ENCODE measurements around the gene AKAP14. TPM values are rescaled to one million over a fixed set of nuclear protein-coding genes. Genes with fewer than 3 reads are reported as not detected.

Gene AKAP14
- total RNA-seq, 2 experiments from 2014 or later, result not detected

DNA sequence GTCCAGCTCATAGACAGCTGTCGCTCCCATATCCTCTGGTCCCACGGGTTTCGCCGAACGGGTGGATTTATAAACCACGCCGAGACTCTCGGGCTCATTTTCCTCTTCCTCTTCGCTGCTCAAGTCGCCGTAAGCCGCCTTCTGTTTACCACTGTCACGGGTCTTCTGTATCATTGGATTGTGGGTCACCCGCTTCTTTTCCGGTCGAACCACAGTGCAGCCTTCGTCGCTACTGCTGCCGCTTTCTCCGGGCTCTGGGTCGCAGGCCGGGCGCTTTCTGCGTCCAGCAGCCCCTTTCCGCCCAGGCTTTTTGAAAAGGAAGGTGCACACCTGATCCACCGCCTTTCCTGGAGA is 24.5 kb upstream of the AKAP14 start:
- POLR2A ChIA-PET, result interaction anchor here (0.9 to 3.6 kb wide), 9 partner anchors 11 to 115 kb away, joined by 3 to 24 read pairs (median 7); partner anchors contain the start of genes RPL39, SOWAHD and UPF3B
- Mint-ChIP-seq H3K27me3 (no peaks in the 10 kb centered on the region), H3K27ac (peak overlapping the region; percentile 98), H3K9me3 (no peaks in the 10 kb centered on the region), H3K36me3 (ENCODE audit: low read depth) (peaks cover 25% of the 10 kb centered on the region), H3K4me1 (ENCODE audit: low read depth) (peaks cover 11% of the 10 kb centered on the region), H3K4me3 (peak overlapping the region; percentile 95)
- DNase-seq (no peak), ATAC-seq (peak; percentile 53)
- intact Hi-C loops (cut with micrococcal nuclease), result loop anchor here (2.0 kb wide), 1 partner anchor 80 kb away; the partner anchor contains the start of gene RPL39
- CTCF ChIA-PET, result interaction anchor here (0.8 to 2.0 kb wide), 4 partner anchors 80 to 114 kb away, joined by 3 to 7 read pairs (median 4); partner anchors contain the start of gene RPL39
- TF ChIP-seq, protein P1, sequence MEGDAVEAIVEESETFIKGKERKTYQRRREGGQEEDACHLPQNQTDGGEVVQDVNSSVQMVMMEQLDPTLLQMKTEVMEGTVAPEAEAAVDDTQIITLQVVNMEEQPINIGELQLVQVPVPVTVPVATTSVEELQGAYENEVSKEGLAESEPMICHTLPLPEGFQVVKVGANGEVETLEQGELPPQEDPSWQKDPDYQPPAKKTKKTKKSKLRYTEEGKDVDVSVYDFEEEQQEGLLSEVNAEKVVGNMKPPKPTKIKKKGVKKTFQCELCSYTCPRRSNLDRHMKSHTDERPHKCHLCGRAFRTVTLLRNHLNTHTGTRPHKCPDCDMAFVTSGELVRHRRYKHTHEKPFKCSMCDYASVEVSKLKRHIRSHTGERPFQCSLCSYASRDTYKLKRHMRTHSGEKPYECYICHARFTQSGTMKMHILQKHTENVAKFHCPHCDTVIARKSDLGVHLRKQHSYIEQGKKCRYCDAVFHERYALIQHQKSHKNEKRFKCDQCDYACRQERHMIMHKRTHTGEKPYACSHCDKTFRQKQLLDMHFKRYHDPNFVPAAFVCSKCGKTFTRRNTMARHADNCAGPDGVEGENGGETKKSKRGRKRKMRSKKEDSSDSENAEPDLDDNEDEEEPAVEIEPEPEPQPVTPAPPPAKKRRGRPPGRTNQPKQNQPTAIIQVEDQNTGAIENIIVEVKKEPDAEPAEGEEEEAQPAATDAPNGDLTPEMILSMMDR (IDR thresholded peaks at IDR 0.05), result no peak

DNA sequence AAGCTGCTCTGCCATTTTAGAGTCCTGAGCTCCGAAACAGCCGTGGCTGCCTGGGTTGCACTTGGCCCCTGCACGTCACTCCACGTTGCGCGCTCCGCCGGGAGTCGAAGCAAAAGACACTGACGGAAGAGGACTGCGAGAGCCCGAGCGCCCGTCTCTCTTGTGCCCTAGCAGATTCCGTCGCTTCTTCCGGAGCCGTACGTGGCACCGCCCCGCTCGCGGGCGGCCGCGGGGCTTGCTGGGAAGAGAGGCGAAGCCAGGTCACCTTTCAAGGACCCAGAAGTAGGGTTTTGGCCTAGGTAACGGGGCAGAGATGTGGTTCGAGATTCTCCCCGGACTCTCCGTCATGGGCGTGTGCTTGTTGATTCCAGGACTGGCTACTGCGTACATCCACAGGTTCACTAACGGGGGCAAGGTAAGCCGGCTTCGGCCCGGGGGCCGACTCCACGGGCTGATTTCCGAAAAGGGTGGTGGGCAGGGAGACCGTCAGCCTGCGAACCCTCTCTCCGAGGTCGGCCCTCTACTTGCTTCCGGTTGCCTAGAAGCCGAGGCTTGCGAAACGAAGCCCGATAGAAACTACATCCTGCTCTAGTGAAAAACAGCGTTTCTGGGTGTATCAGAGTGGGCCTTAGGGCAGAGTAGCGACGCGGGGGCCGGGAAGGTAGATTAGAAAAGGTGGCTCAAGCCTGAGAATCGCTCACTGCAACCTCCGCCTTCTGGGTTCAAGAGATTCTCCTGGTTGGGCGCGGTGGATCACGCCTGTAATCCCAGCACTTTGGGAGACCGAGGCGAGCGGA is 23.9 kb upstream of the AKAP14 start, which contains the start of the genes NDUFA1 and RNF113A:
NDUFA1 (plus strand) TSS at position 234 of the 797 bp plus-strand sequence; CDS start at position 314, 80 bp downstream.
RNF113A (minus strand) TSS at position 135 of the 797 bp plus-strand sequence; CDS start at position 15, 120 bp downstream.
- peak within 1 kb of the TSS; percentile 95 for H3K4me3 Mint-ChIP-seq
- ChIA-PET CTCF (interaction anchor here (0.8 to 2.0 kb wide), 3 partner anchors 80 to 87 kb away, joined by 3 to 7 read pairs (median 4); partner anchors contain the start of gene RPL39), POLR2A (interaction anchor here (0.9 to 3.6 kb wide), 10 partner anchors 11 to 116 kb away, joined by 3 to 24 read pairs (median 6); partner anchors contain the start of genes RPL39, SOWAHD and UPF3B)
- H3K4me1 Mint-ChIP-seq (ENCODE audit: low read depth), result peaks cover 11% of the 10 kb centered on the region
- H3K27me3 Mint-ChIP-seq, result no peaks in the 10 kb centered on the region
- peak within 1 kb of the TSS; percentile 98 for H3K27ac Mint-ChIP-seq
- TF ChIP-seq, protein P1 (IDR thresholded peaks at IDR 0.05), result no peak
- peak; percentile 87 for DNase-seq
- no peaks in the 10 kb centered on the region for H3K9me3 Mint-ChIP-seq
- ATAC-seq, result peak; percentile 94
- H3K36me3 Mint-ChIP-seq (ENCODE audit: low read depth), result peaks cover 25% of the 10 kb centered on the region
- intact Hi-C loops (cut with micrococcal nuclease), result loop anchor here (2.0 kb wide), 1 partner anchor 81 kb away; the partner anchor contains the start of gene RPL39

DNA sequence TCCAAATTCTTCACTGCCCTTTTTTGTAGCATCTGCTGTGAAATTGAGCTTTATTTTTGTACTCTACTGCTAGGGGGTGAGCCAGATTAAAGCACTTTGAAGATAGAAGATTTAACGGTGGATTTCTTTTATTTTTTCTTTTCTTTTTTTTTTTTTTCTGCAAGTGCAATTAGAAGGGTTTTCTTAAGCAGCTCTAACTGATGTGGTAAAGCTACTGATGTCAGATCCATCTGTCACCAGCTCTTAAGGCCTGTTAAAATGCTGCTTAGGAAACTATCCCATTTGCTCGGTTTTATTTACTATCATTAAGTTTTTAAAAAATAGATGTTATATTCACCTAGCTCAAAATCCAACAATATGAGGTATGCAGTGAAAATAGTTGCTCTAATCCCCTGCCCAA is 17.0 kb upstream of the AKAP14 start:
- peaks cover 16% of the 10 kb centered on the region for H3K4me1 Mint-ChIP-seq (ENCODE audit: low read depth)
- TF ChIP-seq, protein P1 (IDR thresholded peaks at IDR 0.05), result no peak
- H3K9me3 Mint-ChIP-seq, result no peaks in the 10 kb centered on the region
- DNase-seq, result no peak
- peak overlapping the region; percentile 36 for H3K27ac Mint-ChIP-seq
- ChIA-PET CTCF (interaction anchor here (1.0 to 2.9 kb wide), 4 partner anchors 9 to 396 kb away, joined by 3 to 16 read pairs (median 4); no protein-coding TSS in a partner anchor), POLR2A (interaction anchor here (1.1 to 1.2 kb wide), 2 partner anchors 87 to 94 kb away, joined by 3 to 6 read pairs; partner anchors contain the start of gene RPL39)
- H3K4me3 Mint-ChIP-seq, result no peak overlapping the region
- ATAC-seq, result no peak
- intact Hi-C loops (cut with micrococcal nuclease), result no loop called here
- no peaks in the 10 kb centered on the region for H3K27me3 Mint-ChIP-seq
- peaks cover 8% of the 10 kb centered on the region for H3K36me3 Mint-ChIP-seq (ENCODE audit: low read depth)

DNA sequence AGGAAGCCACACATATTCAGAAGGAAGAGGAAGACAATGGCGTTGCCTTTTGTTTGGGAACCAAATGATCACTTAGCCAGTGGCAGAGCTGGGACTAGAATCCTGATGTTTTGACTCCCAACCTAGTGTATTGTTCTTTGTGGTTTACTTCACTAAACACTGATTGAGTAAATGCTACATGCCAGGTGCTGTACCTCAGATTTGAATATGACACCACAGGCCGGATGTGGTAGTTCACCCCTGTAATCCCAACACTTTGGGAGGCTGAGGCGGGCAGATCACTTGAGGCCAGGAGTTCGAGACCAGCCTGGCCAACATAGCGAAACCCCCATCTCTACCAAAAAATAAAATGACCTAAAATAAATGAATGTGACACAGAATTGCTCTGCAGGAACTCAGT is 15.6 kb upstream of the AKAP14 start:
- Mint-ChIP-seq H3K9me3 (no peaks in the 10 kb centered on the region), H3K4me1 (ENCODE audit: low read depth) (peaks cover 14% of the 10 kb centered on the region), H3K27ac (peak overlapping the region; percentile 61), H3K36me3 (ENCODE audit: low read depth) (peaks cover 6% of the 10 kb centered on the region), H3K27me3 (no peaks in the 10 kb centered on the region), H3K4me3 (no peak overlapping the region)
- intact Hi-C loops (cut with micrococcal nuclease), result no loop called here
- peak; percentile 31 for DNase-seq
- ATAC-seq, result no peak
- ChIA-PET CTCF (interaction anchor here (1.1 to 2.9 kb wide), 3 partner anchors 8 to 95 kb away, joined by 3 to 16 read pairs (median 3); no protein-coding TSS in a partner anchor), POLR2A (interaction anchor here (0.6 kb wide), 1 partner anchor 419 kb away, joined by 3 read pairs; no protein-coding TSS in a partner anchor)
- TF ChIP-seq, protein P1 (IDR thresholded peaks at IDR 0.05), result no peak
